Amniotic stem cell (primary cell): Measurements from ENCODE around the gene ELP1.
"Not testable (repeated sequence)": the region's sequence is repeated elsewhere in the genome, so short reads cannot be mapped to it uniquely, and the experiment has no call there.

Experiments
- DNase-seq: peaks from one replicate; lab custom pipeline; 2025; lab: John Stamatoyannopoulos, UW

The ELP1 gene

DNA sequence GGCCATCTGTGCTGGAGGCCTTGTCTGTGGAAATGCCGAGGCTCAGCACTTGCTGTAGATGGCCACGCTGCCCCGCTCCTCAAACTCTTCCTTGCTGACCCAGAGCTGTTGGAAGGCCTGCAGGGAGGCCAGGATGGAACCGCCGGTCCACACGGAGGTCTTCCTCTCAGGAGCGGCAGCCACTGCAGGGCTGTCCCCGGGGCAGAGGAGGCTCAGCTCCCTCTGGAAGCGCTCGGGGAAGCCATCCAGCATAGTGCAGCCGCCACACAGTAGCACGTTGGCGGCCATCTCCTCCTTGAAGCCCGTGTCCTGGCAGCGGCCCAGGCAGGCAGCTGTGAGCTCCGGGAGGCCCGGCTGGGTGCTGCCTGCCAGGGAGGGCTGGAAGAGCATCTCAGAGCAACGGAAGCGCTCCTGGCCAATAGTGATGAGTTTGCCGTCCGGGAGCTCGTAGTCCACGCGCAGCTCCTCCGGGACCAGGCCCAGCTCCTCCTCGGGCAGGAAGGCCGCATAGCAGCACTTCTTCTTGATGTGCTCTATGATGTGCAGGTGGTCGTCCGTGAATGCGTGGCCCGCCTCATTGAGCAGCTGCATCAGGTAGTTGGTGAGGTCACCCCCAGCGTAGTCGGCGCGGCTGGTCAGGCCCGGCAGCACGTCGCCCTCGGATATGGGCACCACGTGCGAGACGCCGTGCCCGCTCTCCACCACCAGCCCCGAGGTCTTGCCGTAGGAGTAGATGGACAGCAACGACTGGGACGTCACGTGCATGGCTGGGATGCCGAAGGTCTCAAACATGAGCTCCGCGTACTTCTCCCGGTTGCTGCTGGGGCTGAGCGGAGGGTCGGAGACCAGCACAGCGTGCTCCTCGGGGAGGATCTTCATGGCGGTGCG lies 79.0 kb downstream of the ELP1 start:
- DNase-seq, result no peak

DNA sequence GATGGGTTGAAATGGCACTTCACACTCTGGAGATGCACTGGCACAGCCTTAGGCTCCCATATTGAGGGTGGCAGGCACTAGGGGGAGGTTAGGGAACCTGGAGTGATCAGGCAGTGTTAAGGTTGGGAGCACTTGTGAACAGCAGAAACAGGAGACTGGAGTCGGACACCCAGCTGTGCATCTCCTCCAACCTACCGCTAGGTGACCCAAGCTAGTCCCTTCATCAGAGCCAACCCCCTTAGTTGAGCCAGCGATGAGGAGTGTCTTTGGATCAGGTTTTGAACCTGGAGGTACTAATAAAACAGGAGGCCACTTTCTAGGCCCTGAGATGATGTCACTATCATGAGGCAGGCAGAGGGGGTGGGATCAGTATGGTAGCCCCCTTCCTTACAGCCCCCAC lies 79.8 kb downstream of the ELP1 start:
- no peak for DNase-seq

DNA sequence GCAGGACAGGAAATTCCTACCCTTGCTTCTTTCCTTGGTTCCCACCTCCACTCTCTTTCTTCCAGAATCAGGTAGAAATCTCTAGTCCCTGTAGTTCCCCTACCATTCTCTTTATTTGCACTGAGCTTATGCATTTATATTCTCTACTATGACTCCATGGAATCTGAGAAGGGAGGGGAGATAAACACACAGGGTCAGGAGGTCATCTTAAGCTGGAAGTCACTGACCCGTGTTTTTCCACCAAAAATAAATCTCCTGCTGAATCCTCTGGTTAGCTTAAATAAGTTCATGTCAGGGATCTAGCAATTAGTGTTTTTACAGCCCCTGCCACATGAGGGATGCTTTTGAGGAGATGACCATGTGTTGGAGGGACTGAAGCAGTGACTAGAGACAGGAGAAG lies 81.8 kb downstream of the ELP1 start:
- DNase-seq, result no peak

DNA sequence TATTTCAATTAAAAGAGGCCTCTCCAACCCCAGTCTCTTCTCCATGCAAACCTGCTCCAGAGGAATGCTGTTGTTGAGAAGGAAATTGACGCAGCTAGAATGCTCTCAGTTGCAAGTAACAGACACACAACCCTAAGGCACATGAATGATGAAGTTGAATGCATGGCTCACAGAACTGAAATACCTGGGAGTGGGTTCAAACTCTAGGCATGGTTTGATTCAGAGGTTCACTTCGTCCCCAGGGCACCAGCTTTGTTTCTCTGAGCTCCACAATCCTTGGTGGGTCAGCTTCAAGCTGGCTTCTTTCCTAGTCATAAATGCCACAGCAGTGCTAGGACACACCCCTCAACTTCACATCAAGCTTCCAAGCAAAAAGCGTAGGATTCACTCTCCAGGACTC lies 82.8 kb downstream of the ELP1 start:
- no peak for DNase-seq

DNA sequence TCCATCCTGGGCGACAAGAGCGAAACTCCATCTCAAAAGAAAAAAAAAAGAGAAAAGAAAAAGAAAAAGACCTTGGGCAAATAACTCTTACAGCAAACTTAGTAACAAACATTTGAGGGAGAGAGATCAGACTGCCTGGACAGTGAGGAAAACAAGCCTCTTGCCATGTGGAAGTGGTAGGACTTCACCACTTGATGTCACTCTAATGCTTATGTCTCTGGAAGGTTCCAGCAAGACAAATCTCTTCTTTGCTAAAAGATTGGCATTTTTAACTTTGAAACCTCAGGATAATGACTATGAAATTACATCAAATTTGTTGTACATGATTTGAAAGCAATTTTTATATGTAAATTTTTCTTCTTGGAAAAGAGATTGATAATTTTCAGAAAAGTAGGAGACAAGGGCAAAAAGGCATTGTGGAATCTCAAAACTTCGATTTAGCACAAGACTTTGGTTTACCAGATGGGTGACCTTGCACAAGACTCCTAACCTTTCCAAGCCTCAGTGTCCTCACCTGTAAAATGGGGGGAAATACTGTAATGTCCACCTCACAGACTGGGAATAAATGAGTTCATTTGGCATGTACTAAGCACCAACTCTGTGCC lies 83.5 kb downstream of the ELP1 start:
- DNase-seq, result no peak

DNA sequence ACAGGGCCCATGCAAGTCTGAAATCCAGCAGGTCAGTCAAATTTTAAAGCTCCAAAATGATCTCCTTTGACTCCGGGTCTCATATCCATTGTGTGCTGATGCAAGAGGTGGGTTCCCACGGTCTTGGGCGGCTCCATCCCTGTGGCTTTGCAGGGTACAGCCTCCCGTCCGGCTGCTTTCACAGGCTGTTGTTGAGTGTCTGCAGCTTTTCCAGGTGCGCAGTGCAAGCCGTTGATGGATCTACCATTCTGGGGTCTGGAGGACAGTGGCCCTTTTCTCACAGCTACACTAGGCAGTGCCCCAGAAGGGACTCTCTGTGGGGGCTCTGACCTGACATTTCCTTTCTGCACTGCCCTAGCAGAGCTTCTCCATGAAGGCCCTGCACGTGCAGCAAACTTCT lies 85.6 kb downstream of the ELP1 start:
- DNase-seq, result not testable (repeated sequence)

DNA sequence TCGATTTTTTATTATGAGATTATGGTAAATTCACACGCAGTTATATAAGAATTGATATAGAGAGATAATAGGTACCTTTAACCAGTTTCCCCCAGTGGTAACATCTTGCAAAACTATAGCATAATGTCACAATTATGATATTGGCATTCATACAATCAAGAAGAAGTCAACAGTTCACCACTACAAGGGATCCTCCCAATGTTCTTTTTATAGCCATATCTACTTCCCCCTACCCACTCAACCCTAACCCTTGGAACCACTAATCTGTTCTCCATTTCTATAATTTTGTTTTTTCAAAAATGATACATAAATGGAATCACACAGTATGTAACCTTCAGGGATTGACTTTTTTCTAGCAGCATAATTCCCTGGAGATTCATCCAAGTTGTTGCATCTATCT lies 88.0 kb downstream of the ELP1 start:
- no peak for DNase-seq

DNA sequence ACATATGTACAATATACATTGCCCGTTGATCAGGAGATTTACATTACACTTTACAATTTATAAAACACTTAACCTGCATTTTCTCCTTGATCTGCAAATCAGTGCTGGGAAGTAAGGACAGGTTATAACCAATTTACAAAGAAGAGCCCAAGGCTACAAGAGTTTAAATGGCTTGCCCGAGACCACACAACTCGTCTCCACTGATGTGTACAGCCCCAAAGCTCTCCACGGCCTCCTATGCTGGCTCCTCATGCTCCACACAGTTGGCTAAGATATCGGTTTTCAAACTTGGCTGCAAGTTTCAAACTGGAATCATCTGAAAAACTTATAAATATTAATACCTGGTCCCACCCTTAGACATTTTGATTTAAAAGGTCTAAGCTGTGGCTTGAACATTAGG lies 88.4 kb downstream of the ELP1 start:
- no peak for DNase-seq

DNA sequence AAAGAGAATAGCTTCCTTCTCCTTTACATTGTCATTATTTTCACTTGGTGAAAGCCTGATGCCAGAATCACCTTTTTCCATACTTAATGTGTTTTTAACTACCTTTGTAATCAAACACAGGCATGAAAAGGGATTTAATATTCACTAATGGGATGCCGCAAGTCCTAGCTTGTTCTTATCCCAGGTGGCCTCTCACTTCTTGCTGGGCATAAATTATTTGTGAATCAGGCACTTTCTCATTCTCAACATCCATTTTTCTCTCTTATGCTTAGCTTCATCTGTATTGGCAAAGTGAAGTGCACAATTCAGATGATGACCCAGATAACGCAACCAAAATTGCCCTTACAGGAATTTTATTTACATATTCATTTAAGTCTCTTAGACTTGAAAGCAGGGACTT lies 89.1 kb downstream of the ELP1 start:
- DNase-seq, result no peak

DNA sequence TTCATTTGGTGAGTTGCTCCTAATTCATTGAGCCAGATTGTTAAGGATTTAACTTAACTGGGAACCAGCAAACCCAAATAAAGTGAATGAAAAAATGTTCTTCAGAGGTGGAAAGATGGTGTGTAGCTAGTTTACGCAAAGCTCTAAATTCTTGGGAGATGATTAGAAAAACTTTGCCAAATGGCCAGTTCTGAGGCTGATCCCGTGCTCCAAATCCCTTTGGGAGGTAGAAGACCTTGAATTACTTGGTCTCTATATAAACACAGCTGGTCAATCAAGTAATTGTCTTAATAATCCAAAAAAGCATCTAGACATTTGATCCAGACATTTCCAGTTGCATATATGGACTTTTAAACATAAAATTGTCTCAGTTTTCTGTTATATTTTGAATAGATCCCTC lies 89.5 kb downstream of the ELP1 start:
- no peak for DNase-seq

DNA sequence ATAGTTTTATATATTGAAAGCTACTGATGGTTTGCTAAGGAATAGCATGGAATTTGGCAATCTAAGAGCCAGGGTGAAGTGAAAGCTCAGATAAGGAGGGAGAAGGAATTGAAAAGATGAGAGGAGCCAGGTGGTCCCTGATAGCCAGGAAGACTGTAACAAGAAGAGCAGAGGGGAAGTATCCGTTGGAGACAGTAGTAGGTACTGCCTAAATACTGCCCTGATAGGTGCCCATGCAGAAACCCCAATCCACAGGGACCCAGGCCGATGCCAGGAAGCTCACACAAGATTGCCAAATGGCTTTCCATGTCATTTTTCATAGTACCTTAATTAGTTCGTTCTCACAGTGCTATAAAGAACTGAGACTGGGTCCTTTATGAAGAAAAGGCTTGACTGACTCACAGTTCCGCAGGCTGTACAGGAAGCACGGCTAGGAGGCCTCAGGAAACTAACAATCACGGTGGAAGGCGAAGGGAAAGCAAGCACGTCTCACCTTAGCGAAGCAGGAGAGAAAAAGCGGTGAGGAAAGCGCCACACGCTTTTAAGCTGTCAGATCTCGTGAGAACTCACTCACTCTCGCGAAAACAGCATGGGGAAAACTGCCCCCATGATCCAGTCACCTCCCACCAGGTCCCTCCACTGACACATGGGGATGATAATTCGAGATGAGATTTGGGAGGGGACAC lies 91.2 kb downstream of the ELP1 start:
- DNase-seq, result no peak

DNA sequence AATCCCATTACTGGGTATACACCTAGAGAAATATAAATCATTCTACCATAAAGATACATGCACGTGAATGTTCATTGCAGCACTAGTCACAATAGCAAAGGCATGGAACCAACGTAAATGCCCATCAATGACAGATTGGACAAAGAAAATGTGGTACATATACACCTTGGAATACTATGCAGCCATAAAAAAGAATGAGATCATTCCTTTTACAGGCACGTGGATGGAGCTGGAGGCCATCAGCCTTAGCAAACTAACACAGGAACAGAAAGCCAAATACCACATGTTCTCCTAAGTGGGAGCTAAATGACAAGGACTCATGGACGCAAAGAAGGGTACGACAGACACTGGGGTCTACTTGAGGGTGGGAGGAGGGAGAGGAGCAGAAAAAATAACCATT lies 94.4 kb downstream of the ELP1 start:
- not testable (repeated sequence) for DNase-seq

DNA sequence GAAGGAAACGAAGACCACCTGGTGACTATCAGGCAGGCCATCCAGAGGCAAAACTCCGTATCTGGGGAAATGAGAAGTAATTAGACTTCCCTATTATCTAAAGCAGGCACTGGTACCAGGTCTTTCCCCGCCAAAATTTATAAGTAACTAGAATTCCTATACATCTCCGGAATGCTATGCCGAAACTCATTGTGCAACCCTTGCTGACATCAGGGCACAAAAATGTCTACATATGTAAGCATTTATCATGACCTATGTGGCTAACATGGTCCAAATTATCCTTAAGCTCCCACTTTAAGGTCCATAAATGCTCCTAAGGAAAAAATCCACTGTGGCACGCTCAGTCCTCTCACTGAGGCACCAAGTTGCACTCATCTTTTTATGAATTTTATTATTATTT lies 95.9 kb downstream of the ELP1 start:
- no peak for DNase-seq

DNA sequence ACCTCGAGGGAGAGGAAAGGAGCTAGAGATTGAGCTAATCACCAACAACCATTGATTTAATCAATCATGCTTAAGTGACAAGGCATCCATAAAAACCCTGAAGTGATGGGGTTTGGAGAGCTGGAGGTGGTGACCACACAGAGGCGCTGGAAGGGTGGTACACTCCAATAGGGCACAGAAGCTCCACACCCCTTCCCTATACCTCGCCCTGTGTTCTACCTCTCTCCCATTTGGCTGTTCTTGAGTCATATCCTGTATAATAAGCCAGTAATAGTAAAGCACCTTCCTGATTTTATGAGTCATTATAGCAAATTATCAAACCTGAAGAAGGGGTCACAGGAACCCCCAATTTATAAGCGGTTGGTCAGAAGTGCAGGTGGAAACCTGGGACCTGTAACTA lies 96.4 kb downstream of the ELP1 start:
- DNase-seq, result no peak

DNA sequence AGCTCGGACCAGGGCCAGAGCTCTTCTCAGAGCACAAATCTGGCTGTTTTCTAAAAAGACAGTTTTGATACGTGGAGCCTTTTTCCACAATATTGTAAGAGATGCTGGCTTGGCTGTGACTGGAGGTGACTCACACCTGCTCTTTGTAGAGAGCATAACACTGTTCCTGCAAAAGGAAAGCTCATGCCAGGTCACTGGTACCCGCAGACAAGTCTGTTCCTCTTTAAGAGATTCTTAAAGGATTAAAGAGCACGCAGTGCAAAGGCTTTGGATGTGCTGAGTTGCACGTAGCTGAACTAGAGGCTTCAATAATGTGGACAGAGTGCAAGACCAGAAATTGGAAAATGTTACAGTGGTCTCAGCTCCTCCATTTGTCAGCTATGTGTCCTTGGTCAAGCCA lies 97.1 kb downstream of the ELP1 start:
- peak; percentile 75 for DNase-seq

DNA sequence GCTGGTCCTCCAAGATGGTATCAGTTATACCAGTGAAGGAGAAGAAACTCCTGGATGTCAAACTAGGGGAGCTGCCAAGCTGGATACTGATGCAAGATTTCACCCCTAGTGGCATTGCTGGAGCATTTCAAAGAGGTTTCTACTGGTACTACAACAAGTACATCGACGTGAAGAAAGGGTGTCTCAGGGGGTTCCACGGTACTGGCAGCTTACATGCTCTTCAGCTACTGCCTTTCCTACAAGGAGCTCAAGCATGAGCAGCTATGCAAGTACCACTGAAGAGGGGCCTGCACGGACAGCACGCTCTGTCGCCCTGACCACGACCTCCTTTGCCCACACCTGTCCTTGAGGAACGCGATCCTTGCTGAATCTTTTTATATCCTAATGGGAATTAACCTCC lies 97.6 kb downstream of the ELP1 start:
- no peak for DNase-seq

DNA sequence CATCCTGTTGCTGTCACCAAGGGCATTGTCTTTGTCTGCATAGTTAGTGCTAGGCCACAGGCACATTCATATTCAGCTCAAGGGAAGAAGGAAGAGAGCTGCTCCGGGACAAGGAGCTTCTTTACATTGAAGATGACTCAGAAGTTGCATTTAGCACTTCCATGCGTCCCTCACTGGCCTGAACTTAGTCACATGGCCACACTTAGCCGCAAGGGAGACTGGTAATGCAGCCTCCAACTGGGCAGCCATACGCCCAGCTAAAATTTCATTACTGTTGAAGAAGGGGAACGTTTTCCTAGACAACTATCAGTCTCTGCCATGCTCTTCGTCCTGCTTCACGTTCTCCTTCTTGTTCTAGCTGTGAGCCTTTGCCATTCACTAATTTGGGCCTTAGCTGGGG lies 98.1 kb downstream of the ELP1 start:
- no peak for DNase-seq

DNA sequence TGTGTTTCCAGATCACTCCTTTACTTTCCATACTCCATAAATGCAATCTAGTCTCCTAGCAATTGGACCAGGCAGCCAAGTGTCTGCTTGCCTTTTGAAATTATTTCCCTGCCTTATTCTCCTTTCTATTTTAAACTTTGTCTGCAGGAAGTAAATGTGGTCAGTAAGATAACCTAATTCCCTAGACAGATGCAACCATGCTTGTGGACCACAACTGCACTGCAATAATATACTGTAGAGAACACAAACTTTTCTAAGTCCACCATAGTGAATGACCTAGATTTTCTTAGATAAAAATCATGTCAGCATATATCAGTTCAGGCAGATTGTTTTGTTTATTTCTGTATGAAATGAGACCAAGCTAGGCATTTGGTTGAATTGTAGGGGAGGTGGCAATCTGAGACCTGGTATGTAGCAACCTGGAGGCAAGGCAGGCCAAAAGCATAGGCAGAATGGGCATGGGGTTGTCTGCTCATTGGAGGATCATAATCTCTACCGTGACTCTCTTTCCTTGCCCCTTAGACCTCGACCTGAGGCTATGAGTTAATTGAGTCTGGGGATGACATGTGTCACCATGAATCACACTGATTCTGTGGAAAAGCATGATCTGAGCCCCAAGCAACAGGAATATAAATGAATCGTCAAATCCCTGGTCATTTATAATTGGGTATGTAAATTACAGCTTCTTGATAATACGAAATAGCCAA lies 98.8 kb downstream of the ELP1 start:
- no peak for DNase-seq

DNA sequence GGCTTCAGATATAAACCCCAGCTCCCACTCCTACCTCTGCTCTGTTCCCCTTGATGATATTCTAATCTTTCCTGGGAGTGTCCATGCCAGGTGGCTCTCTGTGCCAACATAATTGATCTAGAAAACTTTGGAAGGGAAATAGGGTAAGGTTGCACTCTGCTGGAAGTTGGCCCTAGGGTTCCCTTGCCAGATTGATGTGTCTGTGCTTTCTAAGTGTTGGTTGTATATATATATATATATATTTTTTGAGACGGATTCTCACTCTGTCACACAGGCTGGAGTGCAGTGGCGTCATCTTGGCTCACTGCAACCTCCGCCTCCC lies 101.8 kb downstream of the ELP1 start:
- DNase-seq, result no peak

DNA sequence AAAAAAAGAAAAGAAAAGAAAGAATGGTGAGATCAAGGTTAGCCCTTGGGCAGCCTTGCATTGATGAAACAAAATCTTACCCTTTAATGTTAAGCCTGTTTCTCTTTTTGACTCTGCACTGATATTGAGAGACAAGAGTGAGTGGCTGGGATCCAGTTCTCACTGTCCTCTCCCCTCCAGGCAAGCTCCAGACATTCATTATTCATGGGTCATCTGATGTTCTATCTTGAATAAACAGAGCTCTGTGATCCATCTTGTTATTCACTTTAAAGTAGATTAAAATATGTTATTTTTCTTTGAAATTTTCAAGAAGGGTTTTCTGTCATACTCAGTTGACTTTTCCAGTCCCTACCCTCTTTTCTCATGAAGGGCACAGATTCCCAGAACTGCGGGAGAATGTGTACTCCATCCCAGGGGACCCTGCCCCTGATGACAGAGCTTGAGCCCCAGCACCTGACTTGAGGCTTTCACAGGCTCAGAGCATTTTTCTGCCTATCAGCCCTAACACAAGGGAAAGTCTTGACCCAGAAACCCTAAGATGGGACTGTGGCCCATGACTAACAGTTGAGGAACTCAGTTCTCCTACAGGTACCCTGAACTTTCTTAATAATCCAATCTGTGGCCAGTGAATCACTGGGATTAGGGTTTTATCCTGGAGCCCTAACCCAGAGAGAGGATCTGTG lies 102.3 kb downstream of the ELP1 start:
- no peak for DNase-seq

DNA sequence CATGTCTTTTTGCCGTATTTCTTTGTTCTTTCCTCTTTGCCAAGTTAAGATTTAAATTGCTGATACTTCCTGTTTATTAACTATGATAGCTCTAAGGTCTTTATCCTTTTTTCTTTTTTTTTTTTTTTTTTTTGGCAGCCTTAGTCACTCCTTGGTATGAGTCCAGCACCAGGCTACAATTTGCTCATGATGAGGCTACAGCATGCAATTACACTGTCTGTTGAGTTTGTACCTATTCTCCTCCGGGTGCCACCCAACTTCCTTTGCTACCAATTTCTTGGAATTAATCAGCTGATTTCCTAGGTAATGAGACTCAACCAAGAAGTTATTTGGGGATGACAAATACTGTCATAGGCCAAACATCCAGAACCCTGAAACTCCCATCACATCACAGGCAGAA lies 103.7 kb downstream of the ELP1 start:
- DNase-seq, result no peak

DNA sequence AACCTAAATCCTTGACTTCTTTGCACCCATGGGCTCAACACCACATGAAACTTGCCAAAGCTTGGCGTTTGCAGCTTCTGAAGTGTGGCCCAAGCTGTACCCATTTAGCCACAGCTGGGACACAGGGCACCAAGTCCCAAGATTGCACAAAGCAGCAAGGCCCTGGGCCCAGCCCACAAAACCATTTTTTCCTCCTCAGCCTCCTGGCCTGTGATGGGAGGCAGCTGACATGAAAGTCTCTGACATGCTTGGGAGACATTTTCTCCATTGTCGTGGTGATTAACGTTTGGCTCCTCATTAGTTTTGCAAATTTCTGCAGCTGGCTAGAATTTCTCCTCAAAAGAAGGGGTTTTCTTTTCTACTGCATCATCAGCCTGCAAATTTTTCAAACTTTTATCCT lies 110.1 kb downstream of the ELP1 start:
- no peak for DNase-seq
